HG03196 (cell line): Measurements from ENCODE around the gene UTP4.
"Not testable (repeated sequence)": the region's sequence is repeated elsewhere in the genome, so short reads cannot be mapped to it uniquely, and the experiment has no call there.

ENCODE experiments used
- ATAC-seq: cut with Tn5 transposase; IDR thresholded peaks from one replicate; pipeline ENCODE4 v1.9.1; 2021; ENCODE audit not compliant: unreplicated experiment

Gene UTP4

DNA sequence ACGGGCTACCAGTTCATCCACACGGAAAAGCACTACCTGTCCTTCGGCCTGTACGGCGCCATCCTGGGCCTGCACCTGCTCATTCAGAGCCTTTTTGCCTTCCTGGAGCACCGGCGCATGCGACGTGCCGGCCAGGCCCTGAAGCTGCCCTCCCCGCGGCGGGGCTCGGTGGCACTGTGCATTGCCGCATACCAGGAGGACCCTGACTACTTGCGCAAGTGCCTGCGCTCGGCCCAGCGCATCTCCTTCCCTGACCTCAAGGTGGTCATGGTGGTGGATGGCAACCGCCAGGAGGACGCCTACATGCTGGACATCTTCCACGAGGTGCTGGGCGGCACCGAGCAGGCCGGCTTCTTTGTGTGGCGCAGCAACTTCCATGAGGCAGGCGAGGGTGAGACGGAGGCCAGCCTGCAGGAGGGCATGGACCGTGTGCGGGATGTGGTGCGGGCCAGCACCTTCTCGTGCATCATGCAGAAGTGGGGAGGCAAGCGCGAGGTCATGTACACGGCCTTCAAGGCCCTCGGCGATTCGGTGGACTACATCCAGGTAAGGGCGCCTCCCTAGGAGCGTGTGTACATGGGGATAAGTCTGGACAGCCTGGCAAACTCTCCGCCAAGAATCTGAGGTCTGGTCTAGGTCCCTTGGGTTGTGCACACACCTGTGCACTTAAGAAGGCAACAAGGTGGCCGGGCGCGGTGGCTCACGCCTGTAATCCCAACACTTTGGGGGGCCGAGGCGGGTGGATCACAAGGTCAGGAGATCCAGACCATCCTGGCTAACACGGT is 22.8 kb upstream of the UTP4 start:
- no peak for ATAC-seq

DNA sequence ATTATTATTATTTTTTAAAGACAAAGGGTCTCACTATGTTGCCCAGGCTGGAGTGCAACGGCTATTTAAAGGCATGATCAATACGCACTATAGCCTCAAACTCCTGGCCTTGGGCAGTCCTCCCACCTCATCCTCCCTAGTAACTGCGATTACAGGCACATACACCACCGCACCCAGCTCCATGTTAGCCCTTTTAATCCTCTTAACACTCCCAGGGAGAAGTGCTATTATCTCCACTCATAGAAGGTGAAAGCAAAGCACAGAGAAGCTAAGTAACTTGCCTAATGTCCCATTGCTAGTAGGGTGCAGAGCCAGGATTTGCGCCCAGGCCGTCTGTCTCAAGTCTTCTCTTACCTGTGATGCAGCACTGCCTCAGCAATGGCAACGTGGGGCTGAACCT is 22.0 kb upstream of the UTP4 start:
- ATAC-seq: no peak

DNA sequence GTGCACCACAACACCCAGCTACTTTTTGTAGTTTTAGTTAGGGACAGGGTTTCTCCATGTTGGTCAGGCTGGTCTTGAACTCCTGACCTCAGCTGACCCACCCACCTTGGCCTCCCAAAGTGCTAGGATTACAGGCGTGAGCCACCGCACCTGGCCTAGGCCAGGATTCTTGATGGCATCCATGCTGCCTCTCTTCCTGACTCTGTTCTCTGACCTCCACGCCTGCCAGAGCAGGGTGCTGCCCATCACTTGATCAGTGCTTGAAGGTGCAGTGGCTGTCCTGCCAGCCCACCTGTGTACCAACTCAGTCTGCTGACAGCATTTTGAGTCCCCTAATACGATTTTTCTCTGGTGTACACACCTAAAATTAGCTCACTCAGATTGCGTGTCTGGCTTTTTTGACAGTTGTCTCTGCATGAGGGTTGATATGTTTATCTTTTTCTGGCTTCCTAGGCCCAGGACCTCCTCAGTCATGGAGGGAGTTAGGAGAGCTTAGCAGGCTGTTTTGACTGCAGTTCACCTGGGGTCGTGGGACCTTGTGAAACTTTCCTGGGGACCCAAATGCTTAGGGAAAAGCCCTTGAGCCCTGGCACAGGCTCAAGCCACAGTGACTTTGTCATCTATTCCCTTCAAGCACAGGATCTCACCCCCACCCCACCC is 21.1 kb upstream of the UTP4 start:
- ATAC-seq: no peak

GRCh38 chr16:69111876-69112230 is 20.6 kb upstream of the UTP4 start:
- no peak for ATAC-seq

- no peak for ATAC-seq
Measured at GRCh38 chr16:69112285-69113129, 19.9 kb upstream of the UTP4 start.

- no peak for ATAC-seq
Measured at GRCh38 chr16:69113216-69113615, 19.2 kb upstream of the UTP4 start.

GRCh38 chr16:69114346-69114975 is 18.0 kb upstream of the UTP4 start:
- ATAC-seq: no peak

DNA sequence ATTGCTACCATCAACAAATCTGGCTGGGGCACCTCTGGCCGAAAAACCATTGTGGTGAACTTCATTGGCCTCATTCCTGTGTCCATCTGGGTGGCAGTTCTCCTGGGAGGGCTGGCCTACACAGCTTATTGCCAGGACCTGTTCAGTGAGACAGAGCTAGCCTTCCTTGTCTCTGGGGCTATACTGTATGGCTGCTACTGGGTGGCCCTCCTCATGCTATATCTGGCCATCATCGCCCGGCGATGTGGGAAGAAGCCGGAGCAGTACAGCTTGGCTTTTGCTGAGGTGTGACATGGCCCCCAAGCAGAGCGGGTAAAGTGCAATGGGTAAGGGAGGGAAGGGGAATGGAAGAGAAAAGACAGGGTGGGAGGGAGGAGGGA is 17.5 kb upstream of the UTP4 start:
- ATAC-seq: no peak

GRCh38 chr16:69115361-69115760 is 17.1 kb upstream of the UTP4 start:
- no peak for ATAC-seq

- ATAC-seq: no peak
Measured at GRCh38 chr16:69115837-69116236, 16.6 kb upstream of the UTP4 start.

DNA sequence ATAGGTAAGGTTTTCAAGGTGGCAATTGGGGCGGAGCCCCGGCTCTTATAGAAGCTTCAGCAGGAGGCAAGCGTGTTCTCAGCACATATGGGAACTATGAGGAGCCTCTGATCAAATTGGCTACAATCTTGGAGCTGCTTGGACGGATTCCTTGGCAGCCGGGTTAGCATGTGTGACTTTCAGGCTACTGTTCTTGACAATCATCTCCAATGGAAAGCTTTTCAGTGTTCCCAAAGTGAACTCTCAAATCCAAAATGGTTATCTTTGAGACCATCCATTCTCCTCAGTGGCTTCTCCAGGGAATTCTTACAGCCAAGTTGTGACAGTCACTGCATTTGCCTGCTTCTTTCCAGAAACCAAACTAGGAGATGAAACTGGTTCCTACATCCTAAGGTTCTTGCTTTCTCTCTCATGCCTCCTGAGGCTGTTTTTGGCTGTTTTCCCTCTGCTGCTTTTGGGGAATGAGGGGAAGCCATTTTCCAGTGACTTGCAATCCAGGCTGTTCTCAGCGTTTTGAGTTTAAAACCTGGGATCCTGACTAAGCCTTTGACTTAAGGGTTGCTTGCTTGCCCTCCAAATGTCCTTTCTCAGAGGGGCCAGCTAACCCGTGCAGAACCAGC is 16.1 kb upstream of the UTP4 start:
- ATAC-seq: no peak

DNA sequence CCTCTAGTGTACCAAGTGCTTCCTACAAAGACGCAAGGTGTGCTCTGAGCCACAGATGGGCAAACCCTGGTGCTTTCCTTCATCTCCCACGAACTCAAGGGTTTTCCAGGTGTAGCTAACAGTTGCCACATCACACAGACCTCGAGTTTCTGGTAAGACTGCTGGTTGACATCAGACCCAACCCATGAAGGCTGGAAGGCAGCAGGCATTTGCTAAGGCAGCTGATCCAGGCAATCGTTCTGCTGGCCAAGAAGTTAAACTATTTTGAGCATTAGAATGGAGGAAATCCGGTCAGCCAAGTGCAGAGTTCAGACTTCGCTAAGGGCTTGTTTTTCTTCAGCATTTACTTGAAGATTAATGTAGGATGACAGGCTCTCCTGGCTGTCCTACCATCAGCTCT is 15.5 kb upstream of the UTP4 start:
- no peak for ATAC-seq

GRCh38 chr16:69118468-69118867 is 14.0 kb upstream of the UTP4 start:
- no peak for ATAC-seq

GRCh38 chr16:69118994-69119393 is 13.5 kb upstream of the UTP4 start:
- ATAC-seq: no peak

DNA sequence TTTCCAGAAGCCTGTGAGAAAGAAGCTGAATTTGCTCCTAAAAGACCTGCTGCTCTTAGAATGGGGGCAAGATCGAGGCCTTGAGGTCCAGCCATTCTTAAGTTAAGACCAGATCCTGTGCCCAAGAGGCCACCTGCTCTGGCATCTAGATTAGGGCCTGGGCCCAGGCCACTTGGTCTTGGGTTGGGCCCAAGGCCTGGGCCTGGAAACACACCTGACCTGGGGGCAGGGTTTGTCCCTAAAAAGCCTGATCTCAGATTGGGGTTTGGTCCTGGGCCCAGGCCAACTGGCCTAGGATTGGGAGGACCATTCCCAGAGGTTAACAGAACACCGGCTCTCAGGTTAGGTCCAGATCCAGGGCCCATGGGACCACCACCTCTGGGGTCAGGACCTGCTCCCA is 12.9 kb upstream of the UTP4 start:
- ATAC-seq: no peak

- no peak for ATAC-seq
Measured at GRCh38 chr16:69120096-69120664, 12.3 kb upstream of the UTP4 start.

DNA sequence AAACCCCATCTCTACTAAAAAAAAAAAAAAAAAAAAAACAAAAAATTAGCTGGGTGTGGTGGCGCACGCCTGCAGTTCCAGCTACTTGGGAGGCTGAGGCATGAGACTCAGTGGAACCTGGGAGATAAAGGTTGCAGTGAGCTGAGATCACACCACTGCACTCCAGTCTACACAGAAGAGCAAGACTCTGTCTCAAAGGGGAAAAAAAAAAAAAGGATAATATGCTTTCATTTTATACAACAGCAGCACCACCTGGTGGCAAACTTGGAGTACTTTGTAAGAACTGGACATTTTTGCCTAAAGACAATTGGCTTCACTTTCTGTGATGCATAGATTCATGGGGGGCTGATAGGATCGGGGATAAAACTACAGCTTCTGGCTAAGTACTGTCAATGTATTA is 8.5 kb upstream of the UTP4 start:
- ATAC-seq: no peak

DNA sequence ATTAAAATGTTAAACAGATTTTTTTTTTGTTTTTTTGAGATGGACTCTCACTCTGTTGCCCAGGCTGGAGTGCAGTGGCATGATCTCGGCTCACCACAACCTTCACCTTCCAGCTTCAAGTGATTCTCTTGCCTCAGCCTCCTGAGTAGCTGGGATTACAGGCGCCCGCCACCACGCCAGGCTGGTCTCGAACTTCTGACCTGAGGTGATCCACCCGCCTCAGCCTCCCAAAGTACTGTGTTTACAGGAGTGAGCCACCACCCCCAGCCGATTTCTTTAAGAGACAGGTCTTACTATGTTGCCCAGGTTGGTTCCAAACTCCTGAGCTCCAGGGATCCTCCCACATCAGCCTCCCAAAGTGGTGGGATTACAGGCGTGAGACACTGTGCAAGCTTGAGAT is 8.0 kb upstream of the UTP4 start:
- ATAC-seq: not testable (repeated sequence)

- ATAC-seq: not testable (repeated sequence)
Measured at GRCh38 chr16:69124961-69125360, 7.5 kb upstream of the UTP4 start.

GRCh38 chr16:69126221-69126620 is 6.2 kb upstream of the UTP4 start:
- no peak for ATAC-seq

- ATAC-seq: not testable (repeated sequence)
Measured at GRCh38 chr16:69126801-69127200, 5.6 kb upstream of the UTP4 start.
